Aorta (tissue), 5 donors: ENCODE measurements around the gene SEMA5A. TPM values are rescaled to one million over a fixed set of nuclear protein-coding genes. Genes with fewer than 3 reads are reported as not detected.

Experiments
- ATAC-seq: fragments of 200-7000 bp; cut with Tn5 transposase; one replicate; pipeline ENCODE4 v1.9.1; 2022; ENCODE audit warnings: moderate library complexity; ENCODE audit not compliant: low FRiP score
- DNase-seq, 2 donors: peaks; one replicate each; pipeline ENCODE4 v3.0.0-alpha.2; 2020
- H3K27ac ChIP-seq, 2 donors: one replicate each; pipeline ENCODE4 v1.5.1; 2013; ENCODE audit warnings: low read length in 2 of 2, mild to moderate bottlenecking in 2 of 2, moderate library complexity in 2 of 2, control low read depth in 1 of 2, inconsistent platforms in 1 of 2, low read depth in 1 of 2
- H3K27me3 ChIP-seq, 2 donors: one replicate each; pipeline ENCODE4 v1.6.1; 2013; ENCODE audit warnings: control low read depth in 1 of 2, low read length in 1 of 2, mild to moderate bottlenecking in 1 of 2, moderate library complexity in 1 of 2; ENCODE audit not compliant: insufficient read depth in 2 of 2, control insufficient read depth in 1 of 2
- H3K36me3 ChIP-seq, 2 donors: one replicate each; pipeline ENCODE4 v1.6.1; 2013; ENCODE audit warnings: control low read depth in 1 of 2, low read length in 1 of 2, mild to moderate bottlenecking in 1 of 2; ENCODE audit not compliant: insufficient read depth in 2 of 2, control insufficient read depth in 1 of 2
- H3K4me1 ChIP-seq, 2 donors: one replicate each; pipeline ENCODE4 v1.6.1; 2013; ENCODE audit warnings: low read length in 2 of 2, control low read depth in 1 of 2, mild to moderate bottlenecking in 1 of 2, moderate library complexity in 1 of 2; ENCODE audit not compliant: insufficient read depth in 2 of 2, control insufficient read depth in 1 of 2
- H3K4me3 ChIP-seq, 2 donors: one replicate each; pipeline ENCODE4 v1.5.1; 2013; ENCODE audit warnings: low read length in 2 of 2, control low read depth in 1 of 2, mild to moderate bottlenecking in 1 of 2
- H3K9me3 ChIP-seq: one replicate; pipeline ENCODE4 v1.6.1; 2013; ENCODE audit warnings: mild to moderate bottlenecking, low read length; ENCODE audit not compliant: control insufficient read depth
- WGBS, 2 donors: extraction: QIAGEN DNeasy Blood & Tissue Kit; methylation state at CpG; one replicate each; pipeline ENCODE4 v1.1.7; 2013; 5-methylcytosine and 5-hydroxymethylcytosine counted together
- intact Hi-C, 2 donors: fragments of 100-400 bp; cut with DNase I; formaldehyde crosslinking; loops; one replicate each; pipeline versions ENCODE4 v1.14.2 to v1.15.0; 2022
- polyA plus RNA-seq, 2 donors: library from polyadenylated mRNA; stranded (reverse); fragments of 200-250 nt; gene quantifications; one replicate each; pipeline ENCODE4 v1.2.3, GENCODE V29; 2013
- total RNA-seq, 2 donors: library from RNA; stranded (reverse); fragmentation: NEBNext Ultra II Directional; extraction: Animal tissue kit (Norgen Biotek cat#: 25700); gene quantifications; one replicate each; pipeline ENCODE4 v1.2.1, GENCODE V29; 2021
- donor health status: healthy with polysubstance abuse.
- donor health status: Bipolar disorder and iron deficiency.
- donor health status: DM: no; HTN: no; CAD: no.
- donor health status: DM: no; HTN: no; CAD: no.
- donor health status: DM: yes; HTN: yes; CAD: no.

SEMA5A gene
- total and polyA plus RNA-seq, 4 donors = 1.8 to 21.8 (median 12.7) TPM

GRCh38 chr5:9033524-9033923 lies 512.4 kb downstream of the SEMA5A start:
- WGBS, 2 donors = 44 to 51% methylated on average over 1 of the region's 1 CpG
- Histone ChIP-seq H3K27ac (no peak overlapping the region), H3K27me3 (no peaks in the 10 kb centered on the region), H3K4me3 (no peak overlapping the region), H3K9me3 (no peaks in the 10 kb centered on the region), H3K36me3 (no peaks in the 10 kb centered on the region), H3K4me1 (no peaks in the 10 kb centered on the region)
- DNase-seq (no peak), ATAC-seq (no peak)
- intact Hi-C loops = no loop called here

GRCh38 chr5:9025942-9026341 lies 519.9 kb downstream of the SEMA5A start:
- Histone ChIP-seq H3K36me3 (no peaks in the 10 kb centered on the region), H3K27me3 (no peaks in the 10 kb centered on the region), H3K27ac (no peak overlapping the region), H3K4me1 (no peaks in the 10 kb centered on the region), H3K9me3 (no peaks in the 10 kb centered on the region), H3K4me3 (no peak overlapping the region)
- intact Hi-C loops = no loop called here
- DNase-seq (no peak), ATAC-seq (no peak)

- no peaks in the 10 kb centered on the region for H3K4me1 ChIP-seq
- no peaks in the 10 kb centered on the region for H3K27me3 ChIP-seq
- WGBS, 2 donors = 45 to 61% methylated on average over 1 of the region's 1 CpG
- H3K4me3 ChIP-seq = no peak overlapping the region
- DNase-seq = no peak
- H3K36me3 ChIP-seq = no peaks in the 10 kb centered on the region
- no peaks in the 10 kb centered on the region for H3K9me3 ChIP-seq
- H3K27ac ChIP-seq = no peak overlapping the region
- ATAC-seq = no peak
- intact Hi-C loops = no loop called here
These were observed 524.9 kb downstream of the SEMA5A start for GRCh38 chr5:9020996-9021395.

GRCh38 chr5:9015937-9016270 lies 530.0 kb downstream of the SEMA5A start:
- ATAC-seq (no peak), DNase-seq (no peak)
- WGBS, 2 donors = 25 to 43% methylated on average over 2 of the region's 2 CpGs
- no peak overlapping the region for H3K27ac ChIP-seq
- intact Hi-C loops = no loop called here
- H3K4me3 ChIP-seq = no peak overlapping the region
- no peaks in the 10 kb centered on the region for H3K4me1 ChIP-seq
- H3K36me3 ChIP-seq = no peaks in the 10 kb centered on the region
- H3K9me3 ChIP-seq = no peaks in the 10 kb centered on the region
- no peaks in the 10 kb centered on the region for H3K27me3 ChIP-seq

GRCh38 chr5:9015260-9015936 lies 530.5 kb downstream of the SEMA5A start:
- DNase-seq (no peak), ATAC-seq (no peak)
- Histone ChIP-seq H3K27ac (no peak overlapping the region), H3K36me3 (no peaks in the 10 kb centered on the region), H3K4me1 (no peaks in the 10 kb centered on the region), H3K9me3 (no peaks in the 10 kb centered on the region), H3K4me3 (no peak overlapping the region), H3K27me3 (no peaks in the 10 kb centered on the region)
- intact Hi-C loops = no loop called here
- 67 to 69% methylated on average over 5 of the region's 5 CpGs for WGBS, 2 donors

GRCh38 chr5:9013147-9013546 lies 532.7 kb downstream of the SEMA5A start:
- ATAC-seq = no peak
- intact Hi-C loops = no loop called here
- 72 to 83% methylated on average over 6 of the region's 6 CpGs for whole genome bisulfite sequencing, 2 donors
- Histone ChIP-seq H3K4me3 (no peak overlapping the region), H3K36me3 (no peaks in the 10 kb centered on the region), H3K4me1 (no peaks in the 10 kb centered on the region), H3K27me3 (no peaks in the 10 kb centered on the region), H3K27ac (no peak overlapping the region), H3K9me3 (no peaks in the 10 kb centered on the region)
- no peak for DNase-seq

- Histone ChIP-seq H3K27ac (no peak overlapping the region), H3K36me3 (no peaks in the 10 kb centered on the region), H3K4me1 (no peaks in the 10 kb centered on the region), H3K9me3 (no peaks in the 10 kb centered on the region), H3K27me3 (no peaks in the 10 kb centered on the region), H3K4me3 (no peak overlapping the region)
- 76 to 80% methylated on average over 7 of the region's 7 CpGs for WGBS, 2 donors
- DNase-seq (no peak), ATAC-seq (no peak)
- intact Hi-C loops = no loop called here
These were observed 535.8 kb downstream of the SEMA5A start for GRCh38 chr5:9009931-9010651.

GRCh38 chr5:8997542-8998070 lies 548.3 kb downstream of the SEMA5A start:
- WGBS, 2 donors = 33% methylated on average over 1 of the region's 1 CpG
- intact Hi-C loops = no loop called here
- H3K9me3 ChIP-seq = no peaks in the 10 kb centered on the region
- no peak overlapping the region for H3K27ac ChIP-seq
- no peaks in the 10 kb centered on the region for H3K4me1 ChIP-seq
- no peak overlapping the region for H3K4me3 ChIP-seq
- H3K36me3 ChIP-seq = no peaks in the 10 kb centered on the region
- H3K27me3 ChIP-seq = no peaks in the 10 kb centered on the region
- no peak for ATAC-seq
- DNase-seq = no peak

GRCh38 chr5:8993031-8993430 lies 552.8 kb downstream of the SEMA5A start:
- no peak overlapping the region for H3K4me3 ChIP-seq
- H3K36me3 ChIP-seq = no peaks in the 10 kb centered on the region
- no peaks in the 10 kb centered on the region for H3K27me3 ChIP-seq
- ATAC-seq = no peak
- no peak overlapping the region for H3K27ac ChIP-seq
- H3K4me1 ChIP-seq = no peaks in the 10 kb centered on the region
- DNase-seq = no peak
- intact Hi-C loops = no loop called here
- H3K9me3 ChIP-seq = no peaks in the 10 kb centered on the region
